GM12892 (cell line): ENCODE results near the gene RPL10.

Source experiments
- POLR2A ChIP-seq: IDR thresholded peaks from 2 replicates; pipeline ENCODE4 v1.6.1; 2011; ENCODE audit warnings: low read depth, low read length, control low read depth
- POLR2AphosphoS5 ChIP-seq: IDR thresholded peaks from 2 replicates; pipeline ENCODE4 v1.6.1; 2011; ENCODE audit warnings: low read depth, low read length, control low read depth
- TAF1 ChIP-seq: IDR thresholded peaks from 2 replicates; pipeline ENCODE4 v1.6.1; 2011; ENCODE audit warnings: low read depth, mild to moderate bottlenecking, control low read depth, low read length, borderline replicate concordance

GRCh38 chrX:154417157-154417556 lies 19.0 kb downstream of the RPL10 start:
- TF ChIP-seq POLR2A (no peak), POLR2AphosphoS5 (no peak), TAF1 (no peak)
